Panc1 (cell line): ENCODE measurements around the gene PTTG1.
A peak's percentile ranks its signal among the peaks of the same experiment; 100 is the strongest.

Experiments used
- POLR2AphosphoS5 ChIP-seq: IDR thresholded peaks from 2 replicates; pipeline ENCODE4 v1.6.1; 2012; ENCODE audit warnings: mild to moderate bottlenecking, low read depth, low read length, moderate library complexity
- SIN3A ChIP-seq: IDR thresholded peaks from 2 replicates; pipeline ENCODE4 v1.6.1; 2012; ENCODE audit warnings: low read depth, mild to moderate bottlenecking, low read length, moderate library complexity, borderline replicate concordance; ENCODE audit not compliant: insufficient read depth
- TCF7L2 ChIP-seq: IDR thresholded peaks from 2 replicates; pipeline ENCODE4 v1.6.1; 2011; ENCODE audit warnings: mild to moderate bottlenecking, low read depth, low read length, inconsistent platforms
- TF ChIP-seq, protein P1 (sequence below): fragments of 450-650 bp; IDR thresholded peaks from 2 replicates; pipeline ENCODE4 v1.5.1; 2017; ENCODE audit warnings: mild to moderate bottlenecking
- TF ChIP-seq, protein P2 (sequence below), 2 experiments: IDR thresholded peaks; 2 replicates each; pipeline ENCODE4 v1.6.1; 2011 to 2012; ENCODE audit warnings: low read depth in 2 of 2, control low read depth in 1 of 2, low read length in 1 of 2, mild to moderate bottlenecking in 1 of 2, moderate library complexity in 1 of 2; ENCODE audit not compliant: insufficient read depth in 1 of 2

DNA sequence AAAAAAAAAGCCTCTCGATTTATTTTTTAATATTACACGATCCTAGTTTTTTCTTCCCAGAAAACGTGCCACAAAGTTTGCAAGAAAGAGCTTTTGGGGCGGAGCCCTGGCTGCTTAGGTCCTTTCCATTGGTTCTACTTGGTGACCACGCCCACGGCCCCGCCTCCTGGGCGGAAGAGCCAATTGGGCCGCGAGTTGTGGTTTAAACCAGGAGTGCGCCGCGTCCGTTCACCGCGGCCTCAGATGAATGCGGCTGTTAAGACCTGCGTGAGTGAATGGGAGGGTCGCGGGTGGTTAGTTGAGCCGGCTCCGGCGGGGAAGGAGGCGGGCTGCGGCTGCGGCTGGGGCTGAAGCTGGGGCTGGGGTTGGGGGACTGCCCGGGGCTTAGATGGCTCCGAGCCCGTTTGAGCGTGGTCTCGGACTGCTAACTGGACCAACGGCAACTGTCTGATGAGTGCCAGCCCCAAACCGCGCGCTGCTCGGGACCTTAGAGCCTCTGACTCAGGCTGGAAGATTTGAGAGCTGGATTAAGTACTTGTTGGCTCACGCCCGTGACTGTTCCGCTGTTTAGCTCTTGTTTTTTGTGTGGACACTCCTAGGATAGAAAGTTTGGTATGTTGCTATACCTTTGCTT lies at the start of gene PTTG1:
- TF ChIP-seq, protein P1, sequence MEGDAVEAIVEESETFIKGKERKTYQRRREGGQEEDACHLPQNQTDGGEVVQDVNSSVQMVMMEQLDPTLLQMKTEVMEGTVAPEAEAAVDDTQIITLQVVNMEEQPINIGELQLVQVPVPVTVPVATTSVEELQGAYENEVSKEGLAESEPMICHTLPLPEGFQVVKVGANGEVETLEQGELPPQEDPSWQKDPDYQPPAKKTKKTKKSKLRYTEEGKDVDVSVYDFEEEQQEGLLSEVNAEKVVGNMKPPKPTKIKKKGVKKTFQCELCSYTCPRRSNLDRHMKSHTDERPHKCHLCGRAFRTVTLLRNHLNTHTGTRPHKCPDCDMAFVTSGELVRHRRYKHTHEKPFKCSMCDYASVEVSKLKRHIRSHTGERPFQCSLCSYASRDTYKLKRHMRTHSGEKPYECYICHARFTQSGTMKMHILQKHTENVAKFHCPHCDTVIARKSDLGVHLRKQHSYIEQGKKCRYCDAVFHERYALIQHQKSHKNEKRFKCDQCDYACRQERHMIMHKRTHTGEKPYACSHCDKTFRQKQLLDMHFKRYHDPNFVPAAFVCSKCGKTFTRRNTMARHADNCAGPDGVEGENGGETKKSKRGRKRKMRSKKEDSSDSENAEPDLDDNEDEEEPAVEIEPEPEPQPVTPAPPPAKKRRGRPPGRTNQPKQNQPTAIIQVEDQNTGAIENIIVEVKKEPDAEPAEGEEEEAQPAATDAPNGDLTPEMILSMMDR, result no peak
- TF ChIP-seq POLR2AphosphoS5 (peak; percentile 93), TCF7L2 (no peak), SIN3A (peak; percentile 74; the same call in 1 of the 2 replicates)
- TF ChIP-seq, protein P2, sequence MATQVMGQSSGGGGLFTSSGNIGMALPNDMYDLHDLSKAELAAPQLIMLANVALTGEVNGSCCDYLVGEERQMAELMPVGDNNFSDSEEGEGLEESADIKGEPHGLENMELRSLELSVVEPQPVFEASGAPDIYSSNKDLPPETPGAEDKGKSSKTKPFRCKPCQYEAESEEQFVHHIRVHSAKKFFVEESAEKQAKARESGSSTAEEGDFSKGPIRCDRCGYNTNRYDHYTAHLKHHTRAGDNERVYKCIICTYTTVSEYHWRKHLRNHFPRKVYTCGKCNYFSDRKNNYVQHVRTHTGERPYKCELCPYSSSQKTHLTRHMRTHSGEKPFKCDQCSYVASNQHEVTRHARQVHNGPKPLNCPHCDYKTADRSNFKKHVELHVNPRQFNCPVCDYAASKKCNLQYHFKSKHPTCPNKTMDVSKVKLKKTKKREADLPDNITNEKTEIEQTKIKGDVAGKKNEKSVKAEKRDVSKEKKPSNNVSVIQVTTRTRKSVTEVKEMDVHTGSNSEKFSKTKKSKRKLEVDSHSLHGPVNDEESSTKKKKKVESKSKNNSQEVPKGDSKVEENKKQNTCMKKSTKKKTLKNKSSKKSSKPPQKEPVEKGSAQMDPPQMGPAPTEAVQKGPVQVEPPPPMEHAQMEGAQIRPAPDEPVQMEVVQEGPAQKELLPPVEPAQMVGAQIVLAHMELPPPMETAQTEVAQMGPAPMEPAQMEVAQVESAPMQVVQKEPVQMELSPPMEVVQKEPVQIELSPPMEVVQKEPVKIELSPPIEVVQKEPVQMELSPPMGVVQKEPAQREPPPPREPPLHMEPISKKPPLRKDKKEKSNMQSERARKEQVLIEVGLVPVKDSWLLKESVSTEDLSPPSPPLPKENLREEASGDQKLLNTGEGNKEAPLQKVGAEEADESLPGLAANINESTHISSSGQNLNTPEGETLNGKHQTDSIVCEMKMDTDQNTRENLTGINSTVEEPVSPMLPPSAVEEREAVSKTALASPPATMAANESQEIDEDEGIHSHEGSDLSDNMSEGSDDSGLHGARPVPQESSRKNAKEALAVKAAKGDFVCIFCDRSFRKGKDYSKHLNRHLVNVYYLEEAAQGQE (IDR thresholded peaks at IDR 0.05; ENCODE audit: insufficient read depth in 1 of 2, low read depth in 2 of 2, low read length in 1 of 2), result no peak
